Progenitor cell of endocrine pancreas (in vitro differentiated cells): ENCODE results near the gene APOL6. TPM values are rescaled to one million over a fixed set of nuclear protein-coding genes. Genes with fewer than 3 reads are reported as not detected.

Experiments
- DNase-seq: peaks from one replicate; pipeline ENCODE4 v3.0.0; 2021; ENCODE audit warnings: low spot score; ENCODE audit not compliant: unreplicated experiment
- H3K27ac Mint-ChIP-seq: 2 replicates; pipeline ENCODE4 v1.8.0; 2021; ENCODE audit warnings: mild to moderate bottlenecking, moderate library complexity, mixed read lengths
- H3K27me3 Mint-ChIP-seq: 2 replicates; pipeline ENCODE4 v1.8.0; 2021; ENCODE audit warnings: mixed read lengths
- H3K36me3 Mint-ChIP-seq: 2 replicates; pipeline ENCODE4 v1.8.0; 2022; ENCODE audit warnings: mixed read lengths; ENCODE audit not compliant: insufficient read depth
- H3K4me1 Mint-ChIP-seq: 2 replicates; pipeline ENCODE4 v1.8.0; 2021; ENCODE audit warnings: low read depth, mixed read lengths
- H3K4me3 Mint-ChIP-seq: 2 replicates; pipeline ENCODE4 v1.8.0; 2021; ENCODE audit warnings: low read depth, mild to moderate bottlenecking, moderate library complexity, mixed read lengths
- H3K9me3 Mint-ChIP-seq: 2 replicates; pipeline ENCODE4 v1.8.0; 2021; ENCODE audit warnings: low read depth, mixed read lengths
- CTCF ChIP-seq: fragments of 200-600 bp; sonication (generic); IDR thresholded peaks from one replicate; pipeline ENCODE4 v1.5.0; 2021; ENCODE audit warnings: antibody characterized with exemption, mild to moderate bottlenecking; ENCODE audit not compliant: unreplicated experiment
- total RNA-seq: library from RNA; stranded (reverse); gene quantifications from 2 replicates; pipeline ENCODE4 v1.2.1, GENCODE V29; 2021

APOL6 gene
- total RNA-seq, 1 donor from 2014 or later = 0.07 TPM

- Mint-ChIP-seq H3K27me3 (peaks cover 13% of the 10 kb centered on the region), H3K4me1 (peaks cover 2% of the 10 kb centered on the region), H3K36me3 (no peaks in the 10 kb centered on the region), H3K27ac (no peak overlapping the region), H3K4me3 (no peak overlapping the region), H3K9me3 (no peaks in the 10 kb centered on the region)
- no peak for DNase-seq
- no peak for TF ChIP-seq CTCF
Measured at GRCh38 chr22:35632935-35633334, 15.3 kb upstream of the APOL6 start.

DNA sequence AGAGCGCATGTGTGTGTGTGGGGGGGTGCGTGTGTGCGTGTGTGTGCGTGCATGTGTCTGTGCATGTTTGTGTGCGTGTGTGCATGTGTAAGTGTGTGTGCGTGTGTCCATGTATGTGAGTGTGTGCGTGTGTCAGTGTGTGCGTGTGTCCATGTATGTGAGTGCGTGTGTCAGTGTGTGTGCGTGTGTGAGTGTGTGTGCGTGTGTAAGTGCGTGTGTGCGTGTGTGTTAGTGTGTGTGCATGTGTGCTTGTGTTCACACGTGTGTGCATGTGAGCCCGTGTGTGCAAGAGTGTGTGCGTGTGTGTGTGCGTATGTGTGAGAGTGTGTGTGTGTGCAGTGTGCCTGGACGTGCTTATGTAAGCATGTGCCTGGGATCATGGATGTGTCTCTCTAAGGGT, 14.7 kb upstream of the APOL6 start:
- no peak for TF ChIP-seq CTCF
- H3K27ac Mint-ChIP-seq = peak overlapping the region; percentile 12
- no peak for DNase-seq
- H3K9me3 Mint-ChIP-seq = no peaks in the 10 kb centered on the region
- no peak overlapping the region for H3K4me3 Mint-ChIP-seq
- H3K36me3 Mint-ChIP-seq = no peaks in the 10 kb centered on the region
- H3K4me1 Mint-ChIP-seq = peaks cover 2% of the 10 kb centered on the region
- H3K27me3 Mint-ChIP-seq = peaks cover 18% of the 10 kb centered on the region

- TF ChIP-seq CTCF = no peak
- peaks cover 22% of the 10 kb centered on the region for H3K27me3 Mint-ChIP-seq
- peaks cover 2% of the 10 kb centered on the region for H3K4me1 Mint-ChIP-seq
- no peak overlapping the region for H3K27ac Mint-ChIP-seq
- H3K4me3 Mint-ChIP-seq = no peak overlapping the region
- H3K36me3 Mint-ChIP-seq = no peaks in the 10 kb centered on the region
- no peaks in the 10 kb centered on the region for H3K9me3 Mint-ChIP-seq
- DNase-seq = no peak
Measured at GRCh38 chr22:35634015-35634414, 14.2 kb upstream of the APOL6 start.

DNA sequence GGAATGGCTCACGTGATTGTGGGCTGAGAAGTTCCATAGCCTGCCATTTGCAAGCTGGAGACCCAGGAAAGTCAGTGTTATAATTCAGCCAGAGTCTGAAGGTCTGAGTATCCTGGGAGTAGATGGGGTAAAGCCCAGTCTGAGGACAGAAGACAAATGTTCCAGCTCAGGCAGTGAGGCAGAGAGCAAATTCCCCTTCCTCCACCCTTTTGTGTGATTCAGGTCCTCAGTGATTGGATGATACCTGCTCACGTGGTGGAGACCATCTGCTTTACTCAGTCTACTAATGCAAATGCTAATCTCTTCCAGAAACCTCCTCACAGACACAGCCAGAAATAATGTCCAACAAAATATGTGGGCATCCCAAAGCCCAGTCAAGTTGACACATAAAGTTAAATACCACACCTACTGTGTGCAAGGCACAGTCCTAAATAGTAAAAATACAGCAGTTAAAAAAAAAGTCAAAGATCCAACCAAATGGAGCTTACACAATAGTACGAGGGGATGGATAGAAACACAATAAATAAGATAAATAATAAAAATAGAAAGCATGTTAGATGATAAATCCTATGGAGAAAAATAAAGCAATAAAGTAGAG, 13.2 kb upstream of the APOL6 start:
- Mint-ChIP-seq H3K27me3 (peaks cover 14% of the 10 kb centered on the region), H3K27ac (no peak overlapping the region), H3K9me3 (no peaks in the 10 kb centered on the region), H3K4me1 (no peaks in the 10 kb centered on the region), H3K4me3 (no peak overlapping the region), H3K36me3 (no peaks in the 10 kb centered on the region)
- no peak for TF ChIP-seq CTCF
- no peak for DNase-seq

GRCh38 chr22:35637254-35637653, 11.0 kb upstream of the APOL6 start:
- Mint-ChIP-seq H3K36me3 (no peaks in the 10 kb centered on the region), H3K27me3 (peaks cover 10% of the 10 kb centered on the region)

More at GRCh38 chr22:35637254-35637653, 11.0 kb upstream of the APOL6 start:
- DNase-seq = no peak
- Mint-ChIP-seq H3K27ac (no peak overlapping the region), H3K9me3 (no peaks in the 10 kb centered on the region), H3K4me3 (no peak overlapping the region), H3K4me1 (peaks cover 12% of the 10 kb centered on the region)
- no peak for TF ChIP-seq CTCF
